Measurements from ENCODE around the gene THSD4.

The THSD4 gene

GRCh38 chr15:71334873-71335272, 219.6 kb downstream of the THSD4 start:
- no peak for DNase-seq

GRCh38 chr15:71335591-71335990, 220.3 kb downstream of the THSD4 start:
- no peak for DNase-seq

- no peak for DNase-seq
Measured at GRCh38 chr15:71336671-71337070, 221.4 kb downstream of the THSD4 start.

DNA sequence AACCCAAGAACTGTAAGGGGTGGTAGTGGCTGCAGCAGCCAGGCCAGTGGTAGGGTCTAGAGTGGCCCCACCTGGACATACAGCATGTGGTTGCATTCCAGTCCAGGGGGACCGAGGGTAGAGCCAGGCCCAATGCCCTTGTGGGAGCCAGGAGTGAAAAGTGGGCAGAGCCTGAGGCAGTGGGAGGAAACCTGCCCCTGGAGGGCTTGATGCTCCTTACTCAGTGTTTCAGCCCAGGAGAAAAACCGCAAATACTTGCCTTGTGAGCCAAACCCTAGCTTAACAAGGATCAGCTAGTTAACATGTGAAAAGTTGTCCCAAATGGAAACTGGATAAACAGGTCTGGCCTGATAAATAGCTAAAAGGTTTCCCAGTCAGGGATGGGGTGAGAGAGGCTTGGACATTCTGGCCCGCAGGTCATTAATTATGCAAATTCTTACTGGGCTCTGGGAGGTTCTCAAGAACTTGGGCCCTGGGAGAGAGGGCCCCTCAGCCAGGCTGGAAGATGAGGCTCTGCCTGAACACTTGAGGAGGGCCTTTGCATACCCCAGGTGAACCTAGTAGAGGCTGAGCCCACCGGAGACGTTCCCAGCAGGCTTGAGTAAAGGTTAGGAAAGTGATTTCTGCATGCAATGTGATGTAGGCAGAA, 222.1 kb downstream of the THSD4 start:
- no peak for DNase-seq

- no peak for DNase-seq
Measured at GRCh38 chr15:71338265-71338664, 223.0 kb downstream of the THSD4 start.

GRCh38 chr15:71338827-71339542, 223.7 kb downstream of the THSD4 start:
- DNase-seq = no peak

- DNase-seq = no peak
Measured at GRCh38 chr15:71341811-71342550, 226.7 kb downstream of the THSD4 start.

DNA sequence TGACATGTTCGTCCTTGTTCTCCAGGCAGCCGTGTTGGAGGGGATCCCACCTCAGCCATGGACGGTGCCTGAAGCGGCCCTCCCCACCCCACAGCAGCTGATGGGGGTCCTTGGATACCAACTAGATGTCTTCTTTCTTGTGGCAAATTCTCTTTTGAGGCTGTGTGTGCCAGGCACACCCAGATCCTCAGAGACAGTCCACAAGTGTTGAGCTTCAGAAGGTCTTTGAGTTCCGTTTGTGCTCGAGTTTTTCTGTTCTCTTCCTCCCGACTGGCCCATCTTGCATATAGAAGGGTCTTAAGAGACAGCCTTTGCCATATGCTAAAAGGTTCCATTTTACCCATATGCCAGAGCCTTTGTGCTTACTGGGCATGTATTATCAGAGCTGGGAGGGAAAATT, 227.4 kb downstream of the THSD4 start:
- DNase-seq = no peak

DNA sequence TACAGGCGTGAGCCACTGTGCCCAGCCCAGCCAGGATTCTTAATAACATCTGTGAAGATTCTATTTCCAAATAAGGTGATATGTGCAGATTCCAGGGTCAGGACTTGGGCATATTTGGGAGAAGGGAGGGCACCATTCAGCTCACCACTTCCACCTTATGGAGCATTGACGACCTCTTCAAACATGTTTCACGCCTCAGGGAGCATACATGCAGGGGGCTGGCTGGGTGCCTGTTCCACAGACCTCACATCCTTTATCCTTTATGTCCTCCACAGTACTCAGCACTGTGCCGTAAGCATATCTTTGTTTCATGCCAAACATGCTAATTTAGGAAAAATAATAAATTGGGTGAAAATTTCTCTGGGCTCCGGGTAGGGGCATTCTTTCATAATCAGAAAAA, 229.0 kb downstream of the THSD4 start:
- no peak for DNase-seq

DNA sequence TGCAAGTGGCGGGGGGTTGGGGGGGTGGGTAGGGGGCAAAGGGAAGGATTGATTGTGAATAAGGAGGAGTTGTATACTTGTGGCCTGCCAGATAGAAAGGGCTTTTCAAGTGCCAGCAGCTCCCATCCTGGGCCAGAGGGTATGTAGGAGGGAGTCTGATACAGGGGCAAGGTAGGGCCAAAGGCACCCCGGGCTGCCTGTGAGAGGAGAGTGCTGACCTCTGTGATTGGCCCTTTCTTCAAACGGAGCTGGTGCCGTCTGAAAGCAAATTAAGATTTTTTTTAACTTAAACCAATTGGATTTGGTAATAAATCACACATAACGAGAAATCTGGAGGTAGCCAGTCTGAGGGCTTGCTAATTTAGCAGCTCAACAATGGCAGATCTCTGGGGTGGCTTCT, 229.9 kb downstream of the THSD4 start:
- no peak for DNase-seq

DNA sequence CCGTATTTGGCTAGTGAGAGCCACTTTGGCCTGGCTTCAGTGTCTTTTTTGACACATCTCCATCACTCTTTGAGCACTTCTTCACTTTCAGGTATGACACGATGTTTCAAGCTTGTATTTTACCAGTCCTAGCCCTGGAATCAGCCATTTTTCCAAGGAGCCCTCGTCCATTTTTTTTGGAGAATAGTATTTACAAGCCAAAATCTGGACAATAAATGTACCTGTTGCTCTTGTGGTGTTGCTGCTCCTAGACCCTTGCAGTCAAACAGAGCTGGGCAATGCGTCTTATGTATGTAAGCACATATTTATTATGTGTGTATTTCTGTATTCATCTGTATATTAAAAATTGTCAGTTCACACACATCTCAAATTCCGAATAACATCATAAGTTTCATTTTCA, 231.2 kb downstream of the THSD4 start:
- no peak for DNase-seq

DNA sequence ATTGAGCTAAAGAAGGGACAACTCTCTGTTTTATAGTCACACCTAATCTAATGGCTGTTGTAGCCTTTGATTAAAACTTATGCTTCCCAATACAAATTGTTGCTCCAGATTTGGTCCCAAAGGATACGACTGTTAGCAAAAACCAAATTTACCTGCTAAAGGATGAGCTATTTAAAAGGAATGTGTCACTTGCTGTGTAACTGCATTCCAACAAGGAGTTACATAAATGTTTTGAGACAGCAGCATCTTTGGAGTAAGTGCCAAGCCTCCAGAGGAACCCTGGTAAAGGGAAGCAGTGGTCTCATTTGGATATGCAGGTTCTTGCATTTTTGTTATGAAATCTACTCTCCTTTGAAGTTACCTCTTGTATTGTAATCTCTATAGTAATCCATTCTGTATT, 233.3 kb downstream of the THSD4 start:
- DNase-seq = no peak

GRCh38 chr15:71349336-71349735, 234.1 kb downstream of the THSD4 start:
- no peak for DNase-seq

- no peak for DNase-seq
Measured at GRCh38 chr15:71349736-71350526, 234.7 kb downstream of the THSD4 start.

DNA sequence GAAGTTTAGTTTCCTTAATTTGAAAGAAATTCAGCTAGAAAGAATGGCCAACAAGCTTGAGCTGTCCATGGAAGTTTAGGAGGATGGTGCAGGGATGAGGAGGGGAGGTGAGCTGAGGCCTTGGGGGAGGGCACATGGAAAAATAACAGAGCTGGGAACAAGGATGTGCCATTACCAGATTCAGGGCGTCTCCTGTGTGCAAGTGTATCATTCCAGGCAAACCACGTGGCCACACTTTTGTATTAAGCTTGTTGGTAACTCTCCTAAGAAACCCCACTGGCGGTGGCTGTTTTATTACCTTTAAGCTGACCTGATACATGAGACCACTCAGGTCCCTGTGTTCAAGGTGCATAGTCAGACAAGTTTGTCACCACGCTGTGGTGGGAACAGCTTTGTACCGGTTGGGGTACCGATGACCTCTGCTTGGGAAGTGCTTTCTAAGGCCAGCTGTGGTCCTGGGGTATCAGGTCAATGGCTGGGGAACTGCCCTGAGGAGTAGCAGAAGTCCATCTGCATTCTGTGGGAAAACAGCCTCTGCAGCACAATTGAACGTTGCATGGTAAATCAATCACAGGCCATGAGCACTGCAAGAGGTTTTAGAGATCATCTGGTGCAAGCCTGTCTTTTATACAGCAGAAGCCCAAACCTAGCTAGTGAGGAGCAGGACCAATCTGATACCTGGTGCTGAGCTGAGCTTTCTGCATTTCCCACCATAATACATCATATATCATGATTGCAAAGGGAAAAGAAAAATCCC, 235.5 kb downstream of the THSD4 start:
- DNase-seq = no peak

GRCh38 chr15:71352125-71352524, 236.9 kb downstream of the THSD4 start:
- no peak for DNase-seq

GRCh38 chr15:71352765-71353164, 237.5 kb downstream of the THSD4 start:
- no peak for DNase-seq

- no peak for DNase-seq
Measured at GRCh38 chr15:71353171-71353570, 237.9 kb downstream of the THSD4 start.

DNA sequence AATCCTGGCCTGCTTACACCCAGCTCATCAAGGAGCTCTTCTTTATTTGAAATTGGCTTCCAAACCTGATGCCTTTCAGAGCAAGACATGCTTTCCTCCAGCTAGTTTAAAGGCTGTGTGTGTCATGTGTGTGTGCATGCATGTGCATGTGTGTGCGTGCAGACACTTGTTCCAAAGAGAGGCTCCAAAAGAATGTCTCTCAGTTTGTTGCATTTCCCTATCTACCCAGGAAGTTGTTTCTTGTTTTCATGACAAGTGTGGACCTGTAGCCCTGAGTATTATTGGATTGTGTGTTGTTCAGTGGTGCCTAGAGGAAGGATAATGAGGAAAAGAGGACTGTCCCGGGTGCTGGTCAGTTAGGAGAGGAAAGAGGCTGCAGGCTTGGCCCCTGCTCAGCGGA, 240.0 kb downstream of the THSD4 start:
- DNase-seq = no peak

- no peak for DNase-seq
Measured at GRCh38 chr15:71357321-71357732, 242.1 kb downstream of the THSD4 start.

DNA sequence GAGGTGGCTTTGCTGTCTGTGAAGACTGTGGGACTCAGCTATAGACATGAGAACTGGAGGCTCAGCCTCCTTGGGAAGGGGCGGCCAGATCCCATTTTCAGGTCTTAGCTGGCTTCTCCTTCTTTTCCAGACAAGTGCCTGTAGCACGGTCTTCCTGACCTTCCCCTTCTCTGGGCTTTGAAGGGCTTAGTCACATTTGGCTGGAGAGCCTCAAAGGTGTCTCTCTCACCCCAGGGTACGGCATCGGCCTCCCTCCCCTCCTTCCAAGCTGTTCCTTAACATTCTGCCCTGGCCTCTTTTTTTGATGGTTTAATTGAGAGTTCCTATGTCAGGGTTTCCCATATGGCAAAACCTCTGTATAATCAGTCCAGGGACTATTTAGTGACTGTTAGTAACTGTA, 242.7 kb downstream of the THSD4 start:
- DNase-seq = no peak

GRCh38 chr15:71359246-71359645, 244.0 kb downstream of the THSD4 start:
- DNase-seq = no peak

- DNase-seq = no peak
Measured at GRCh38 chr15:71362556-71362955, 247.3 kb downstream of the THSD4 start.
